Fibroblast of lung (primary cell): Measurements from ENCODE around the gene FAM117A. TPM values are rescaled to one million over a fixed set of nuclear protein-coding genes. Genes with fewer than 3 reads are reported as not detected.

Experiments
- DNase-seq, 2 donors: peaks; one replicate each; pipeline versions ENCODE4 v3.0.0 to v3.0.0-alpha.2; 2010; ENCODE audit warnings: low read depth in 2 of 2
- H2AFZ ChIP-seq: 2 replicates; pipeline ENCODE4 v1.5.1; 2012; ENCODE audit warnings: low read length, control low read depth, inconsistent platforms
- H3K27ac ChIP-seq: 2 replicates; pipeline ENCODE4 v1.5.1; 2011; ENCODE audit warnings: low read length, control low read depth; ENCODE audit not compliant: insufficient read depth
- H3K27me3 ChIP-seq: 2 replicates; pipeline ENCODE4 v1.5.1; 2011; ENCODE audit warnings: mild to moderate bottlenecking, low read length; ENCODE audit not compliant: control insufficient read depth, insufficient read depth
- H3K36me3 ChIP-seq: 2 replicates; pipeline ENCODE4 v1.5.1; 2011; ENCODE audit warnings: low read length; ENCODE audit not compliant: control insufficient read depth, insufficient read depth
- H3K4me1 ChIP-seq: 2 replicates; pipeline ENCODE4 v1.5.1; 2011; ENCODE audit warnings: low read length; ENCODE audit not compliant: control insufficient read depth, insufficient read depth; ENCODE audit errors: extremely low read depth
- H3K4me2 ChIP-seq: 2 replicates; pipeline ENCODE4 v1.5.1; 2011; ENCODE audit warnings: low read length, control low read depth; ENCODE audit not compliant: insufficient read depth; ENCODE audit errors: extremely low read depth
- H3K4me3 ChIP-seq, 4 experiments: fragments of 200-600 bp in 1 of 4; sonication (generic) in 1 of 4; replicated peaks in 1 of 4; 2 replicates each; pipeline ENCODE4 v1.5.1; 2011 to 2016; ENCODE audit warnings: low read length in 4 of 4, low read depth in 3 of 4, mild to moderate bottlenecking in 3 of 4, control low read depth in 2 of 4, inconsistent platforms in 1 of 4, mixed read lengths in 1 of 4; ENCODE audit not compliant: insufficient read depth in 1 of 4; ENCODE audit errors: control extremely low read depth in 1 of 4
- H3K79me2 ChIP-seq: 2 replicates; pipeline ENCODE4 v1.5.1; 2012; ENCODE audit warnings: mild to moderate bottlenecking, low read length, inconsistent platforms; ENCODE audit not compliant: control insufficient read depth, insufficient read depth
- H3K9ac ChIP-seq: 2 replicates; pipeline ENCODE4 v1.5.1; 2011; ENCODE audit warnings: mild to moderate bottlenecking, low read length, control low read depth; ENCODE audit not compliant: insufficient read depth
- H3K9me3 ChIP-seq: 2 replicates; pipeline ENCODE4 v1.5.1; 2012; ENCODE audit warnings: low read depth, low read length; ENCODE audit not compliant: control insufficient read depth, insufficient read depth
- H4K20me1 ChIP-seq: 2 replicates; pipeline ENCODE4 v1.5.1; 2011; ENCODE audit warnings: low read length; ENCODE audit not compliant: control insufficient read depth, insufficient read depth; ENCODE audit errors: extremely low read depth
- EZH2 ChIP-seq: IDR thresholded peaks from 2 replicates; pipeline ENCODE4 v1.5.1; 2012; ENCODE audit warnings: low read length, control low read depth, mild to moderate bottlenecking; ENCODE audit errors: missing control alignments
- polyA plus RNA-seq, 2 donors: library from polyadenylated mRNA; depleted of rRNA in 1 of 2; stranded (reverse) in 1 of 2; unstranded in 1 of 2; fragments of >200 nt; gene quantifications; 2 replicates each; pipeline ENCODE4 v1.2.1, GENCODE V29; 2011 to 2012; ENCODE audit warnings: missing spikeins in 1 of 2
- total RNA-seq: library from RNA; depleted of rRNA; stranded (reverse); fragments of >200 nt; gene quantifications from 2 replicates; pipeline ENCODE4 v1.2.1, GENCODE V29; 2014
- TF ChIP-seq, protein P1 (sequence below), 2 donors: IDR thresholded peaks in 1 of 2; conservative IDR thresholded peaks in 1 of 2; 1 replicate in 1 of 2; 2 replicates in 1 of 2; pipeline ENCODE4 v1.5.1; 2011 to 2012; ENCODE audit warnings: low read length in 2 of 2, control low read depth in 1 of 2, inconsistent platforms in 1 of 2, low read depth in 1 of 2, mild to moderate bottlenecking in 1 of 2

Gene FAM117A
- total and polyA plus RNA-seq, 2 donors (not counting 1 experiment from before 2014, with no cell fraction given), result 2.4 to 3.3 TPM

DNA sequence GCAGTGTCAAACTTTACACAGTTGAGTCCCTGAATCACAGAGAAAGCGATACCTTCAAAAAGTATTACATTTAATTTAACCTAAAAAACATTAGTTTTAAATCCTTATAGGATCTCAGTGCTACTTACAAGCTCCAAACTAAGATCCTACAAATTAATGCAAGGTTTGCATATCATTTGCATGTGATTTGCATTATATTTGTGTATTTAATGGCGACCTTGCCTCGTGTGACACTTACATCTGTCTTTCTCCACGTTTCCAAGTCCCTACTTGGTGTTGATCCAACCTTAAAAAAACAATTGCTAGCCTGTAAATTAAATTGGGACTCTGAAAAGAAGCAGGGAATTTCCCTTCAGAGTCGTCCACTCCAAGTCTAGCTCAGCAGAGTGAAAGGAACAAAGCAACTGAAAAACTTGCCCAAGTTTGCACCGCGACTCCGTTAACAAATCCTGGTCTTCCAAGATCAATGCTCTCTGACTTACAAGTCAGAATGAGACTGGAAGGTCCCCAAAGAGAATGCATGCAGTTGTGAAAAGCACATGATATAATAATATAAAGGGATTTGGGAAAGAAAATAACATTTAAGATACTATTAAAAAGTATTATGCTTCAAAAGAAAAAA lies 739 bp upstream of the FAM117A start:
- no peak overlapping the region for H3K9ac ChIP-seq
- peak overlapping the region; percentile 77 for H3K4me2 ChIP-seq
- H2AFZ ChIP-seq, result peak overlapping the region; percentile 14
- TF ChIP-seq EZH2, result no peak
- TF ChIP-seq, protein P1, sequence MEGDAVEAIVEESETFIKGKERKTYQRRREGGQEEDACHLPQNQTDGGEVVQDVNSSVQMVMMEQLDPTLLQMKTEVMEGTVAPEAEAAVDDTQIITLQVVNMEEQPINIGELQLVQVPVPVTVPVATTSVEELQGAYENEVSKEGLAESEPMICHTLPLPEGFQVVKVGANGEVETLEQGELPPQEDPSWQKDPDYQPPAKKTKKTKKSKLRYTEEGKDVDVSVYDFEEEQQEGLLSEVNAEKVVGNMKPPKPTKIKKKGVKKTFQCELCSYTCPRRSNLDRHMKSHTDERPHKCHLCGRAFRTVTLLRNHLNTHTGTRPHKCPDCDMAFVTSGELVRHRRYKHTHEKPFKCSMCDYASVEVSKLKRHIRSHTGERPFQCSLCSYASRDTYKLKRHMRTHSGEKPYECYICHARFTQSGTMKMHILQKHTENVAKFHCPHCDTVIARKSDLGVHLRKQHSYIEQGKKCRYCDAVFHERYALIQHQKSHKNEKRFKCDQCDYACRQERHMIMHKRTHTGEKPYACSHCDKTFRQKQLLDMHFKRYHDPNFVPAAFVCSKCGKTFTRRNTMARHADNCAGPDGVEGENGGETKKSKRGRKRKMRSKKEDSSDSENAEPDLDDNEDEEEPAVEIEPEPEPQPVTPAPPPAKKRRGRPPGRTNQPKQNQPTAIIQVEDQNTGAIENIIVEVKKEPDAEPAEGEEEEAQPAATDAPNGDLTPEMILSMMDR (conservative IDR thresholded peaks at IDR 0.05 in 1 of 2, IDR thresholded peaks at IDR 0.05 in 1 of 2; ENCODE audit: low read depth in 1 of 2, low read length in 2 of 2), result no peak
- no peaks in the 10 kb centered on the region for H3K9me3 ChIP-seq
- peaks cover 23% of the 10 kb centered on the region for H3K27me3 ChIP-seq
- peak overlapping the region; percentile 27 to 47 (median 36) for H3K4me3 ChIP-seq
- no peak overlapping the region for H3K27ac ChIP-seq
- peaks cover 2% of the 10 kb centered on the region for H3K4me1 ChIP-seq
- no peaks in the 10 kb centered on the region for H4K20me1 ChIP-seq
- H3K79me2 ChIP-seq, result no peaks in the 10 kb centered on the region
- no peak for DNase-seq
- H3K36me3 ChIP-seq, result no peaks in the 10 kb centered on the region

DNA sequence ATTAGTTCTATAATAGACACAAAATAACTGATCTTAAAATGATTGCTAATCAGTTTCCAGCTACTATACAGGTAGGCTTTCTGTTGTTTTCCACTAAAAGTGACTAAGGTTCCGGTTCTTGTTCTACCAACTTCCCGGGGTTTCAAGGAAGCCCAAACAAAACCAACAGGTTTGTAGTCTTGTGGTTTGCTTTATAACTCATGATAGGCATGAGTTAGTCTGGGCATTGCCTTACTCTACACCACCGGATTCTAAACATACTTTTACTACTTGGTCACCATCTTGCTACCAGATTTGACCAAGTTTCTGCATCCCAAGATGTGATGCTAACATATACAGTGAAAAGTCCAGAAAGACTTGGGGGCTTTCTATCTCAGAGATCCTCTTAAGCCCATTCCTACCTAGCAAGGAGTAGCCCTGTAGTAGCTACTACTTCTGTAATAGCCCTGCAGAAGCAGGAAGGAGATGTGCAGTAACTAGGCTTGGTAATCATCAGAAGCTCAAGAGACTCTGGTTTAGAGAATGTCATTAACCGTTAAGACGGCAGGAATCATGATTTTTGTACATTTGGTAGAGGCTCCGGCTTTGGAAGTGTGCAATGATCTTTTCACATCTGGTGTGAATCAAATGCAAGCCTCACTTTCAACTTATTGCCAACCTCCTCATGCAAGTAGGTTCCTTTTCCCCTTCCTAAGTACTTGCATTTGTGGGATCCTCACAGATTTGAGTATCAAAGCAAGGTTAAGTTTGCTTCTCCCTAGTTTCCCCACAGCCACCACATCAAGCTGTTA lies 1.6 kb downstream of the FAM117A start:
- no peak overlapping the region for H3K4me2 ChIP-seq
- H2AFZ ChIP-seq, result no peak overlapping the region
- H3K27me3 ChIP-seq, result peaks cover 23% of the 10 kb centered on the region
- no peaks in the 10 kb centered on the region for H3K79me2 ChIP-seq
- no peaks in the 10 kb centered on the region for H4K20me1 ChIP-seq
- TF ChIP-seq, protein P1 (conservative IDR thresholded peaks at IDR 0.05 in 1 of 2, IDR thresholded peaks at IDR 0.05 in 1 of 2; ENCODE audit: low read depth in 1 of 2, low read length in 2 of 2), result no peak
- no peak for TF ChIP-seq EZH2
- no peak for DNase-seq
- no peaks in the 10 kb centered on the region for H3K9me3 ChIP-seq
- peaks cover 2% of the 10 kb centered on the region for H3K4me1 ChIP-seq
- H3K36me3 ChIP-seq, result no peaks in the 10 kb centered on the region
- H3K4me3 ChIP-seq, result peak overlapping the region in 1 of 4 experiments; percentile 70
- no peak overlapping the region for H3K27ac ChIP-seq
- H3K9ac ChIP-seq, result no peak overlapping the region

DNA sequence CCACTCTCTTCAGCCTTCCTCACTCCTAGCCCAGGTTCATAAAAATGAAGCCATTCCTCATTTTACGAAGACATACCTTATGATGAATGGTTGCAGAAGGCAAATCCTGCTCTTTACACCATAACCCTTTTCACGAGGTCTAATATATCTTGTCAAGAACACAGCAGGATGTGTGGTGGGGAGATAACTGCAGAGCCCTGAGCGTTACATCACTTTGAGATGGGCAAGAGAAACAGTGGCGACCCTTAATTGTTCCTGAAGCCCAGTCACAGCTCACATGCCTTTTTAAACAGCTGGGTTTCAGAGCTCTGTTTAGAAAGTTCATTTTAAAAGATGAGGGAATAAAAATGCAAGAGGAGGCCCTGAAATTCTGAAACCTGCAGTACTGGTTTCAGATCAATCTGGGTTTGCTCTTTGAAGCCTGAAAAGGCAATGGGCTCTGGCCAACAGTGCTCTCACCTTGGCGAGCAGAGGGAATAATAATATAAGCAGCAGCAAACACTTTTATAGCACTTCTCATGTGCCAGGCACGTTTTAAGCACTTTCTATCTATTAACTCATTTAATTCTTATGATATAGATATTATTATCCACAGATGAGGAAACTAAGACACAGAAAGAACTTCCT lies 2.9 kb downstream of the FAM117A start:
- Histone ChIP-seq H3K4me3 (no peak overlapping the region), H3K79me2 (no peaks in the 10 kb centered on the region), H3K9me3 (no peaks in the 10 kb centered on the region), H3K27me3 (peaks cover 16% of the 10 kb centered on the region), H3K27ac (no peak overlapping the region), H3K9ac (no peak overlapping the region), H2AFZ (no peak overlapping the region), H3K4me1 (peaks cover 2% of the 10 kb centered on the region), H3K4me2 (no peak overlapping the region), H4K20me1 (no peaks in the 10 kb centered on the region), H3K36me3 (no peaks in the 10 kb centered on the region)
- TF ChIP-seq, protein P1 (conservative IDR thresholded peaks at IDR 0.05 in 1 of 2, IDR thresholded peaks at IDR 0.05 in 1 of 2; ENCODE audit: low read depth in 1 of 2, low read length in 2 of 2), result no peak
- no peak for TF ChIP-seq EZH2
- no peak for DNase-seq
